IMR-90 (cell line): ENCODE data around the gene OR10Z1.

Experiments
- BHLHE40 ChIP-seq: fragments of 150-350 bp; IDR thresholded peaks from 2 replicates; pipeline ENCODE4 v1.6.1; 2016; ENCODE audit warnings: mild to moderate bottlenecking, low read depth, low read length
- CEBPB ChIP-seq: IDR thresholded peaks from 2 replicates; pipeline ENCODE4 v1.6.1; 2012; ENCODE audit warnings: low read depth, low read length, improper control_type of control experiment
- CHD1 ChIP-seq: IDR thresholded peaks from 2 replicates; pipeline ENCODE4 v1.6.1; 2012; ENCODE audit warnings: low read depth, low read length, improper control_type of control experiment
- FOS ChIP-seq: fragments of 150-350 bp; IDR thresholded peaks from 2 replicates; pipeline ENCODE4 v1.6.1; 2016; ENCODE audit warnings: low read depth, low read length
- MAFK ChIP-seq: IDR thresholded peaks from 2 replicates; pipeline ENCODE4 v1.6.1; 2012; ENCODE audit warnings: low read depth, low read length, improper control_type of control experiment
- MAZ ChIP-seq: IDR thresholded peaks from 2 replicates; pipeline ENCODE4 v1.6.1; 2012; ENCODE audit warnings: low read depth, mild to moderate bottlenecking, low read length, improper control_type of control experiment, moderate library complexity, borderline replicate concordance
- MXI1 ChIP-seq: IDR thresholded peaks from 2 replicates; pipeline ENCODE4 v1.6.1; 2012; ENCODE audit warnings: low read depth, mild to moderate bottlenecking, low read length, moderate library complexity, borderline replicate concordance
- NFE2L2 ChIP-seq: fragments of 150-350 bp; IDR thresholded peaks from 2 replicates; pipeline ENCODE4 v1.6.1; 2016; ENCODE audit warnings: low read depth, mild to moderate bottlenecking, low read length
- POLR2A ChIP-seq: IDR thresholded peaks from 2 replicates; pipeline ENCODE4 v1.6.1; 2012; ENCODE audit warnings: mild to moderate bottlenecking, low read depth, low read length
- RAD21 ChIP-seq: IDR thresholded peaks from 2 replicates; pipeline ENCODE4 v1.6.1; 2012; ENCODE audit warnings: low read length, improper control_type of control experiment
- RCOR1 ChIP-seq: IDR thresholded peaks from 2 replicates; pipeline ENCODE4 v1.6.1; 2012; ENCODE audit warnings: mild to moderate bottlenecking, low read length, improper control_type of control experiment; ENCODE audit not compliant: insufficient replicate concordance
- TF ChIP-seq, protein P1 (sequence below): fragments of 150-350 bp; IDR thresholded peaks from 2 replicates; pipeline ENCODE4 v1.6.1; 2016; ENCODE audit warnings: low read depth, mild to moderate bottlenecking, low read length, moderate library complexity, borderline replicate concordance
- TF ChIP-seq, protein P2 (sequence below): conservative IDR thresholded peaks from 2 replicates; pipeline ENCODE4 v1.5.1; 2012; ENCODE audit warnings: mild to moderate bottlenecking, low read depth, low read length, improper control_type of control experiment
- TF ChIP-seq, protein P3 (sequence below): fragments of 150-350 bp; IDR thresholded peaks from 2 replicates; pipeline ENCODE4 v1.6.1; 2017; ENCODE audit warnings: mild to moderate bottlenecking, antibody characterized with exemption, low read length, low read depth

DNA sequence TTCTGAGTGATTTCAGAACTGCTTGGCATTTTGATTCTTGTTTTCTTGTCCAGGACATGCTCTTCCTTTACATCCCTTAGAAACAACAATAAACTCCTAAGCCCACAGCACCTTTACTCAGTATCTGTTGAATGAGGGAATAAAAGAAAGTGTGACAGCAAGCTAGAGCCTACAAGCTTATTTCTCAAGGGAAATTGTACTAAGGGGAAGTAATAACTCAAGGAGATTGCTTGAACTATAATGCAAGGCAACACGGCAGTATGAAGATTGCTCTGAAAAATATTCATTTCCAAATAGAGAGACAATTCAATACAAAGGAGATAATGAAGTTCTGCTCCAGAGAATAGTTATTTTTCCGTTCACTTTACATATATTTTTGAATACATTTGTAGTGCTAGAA is 41.2 kb upstream of the OR10Z1 start:
- TF ChIP-seq, protein P1, sequence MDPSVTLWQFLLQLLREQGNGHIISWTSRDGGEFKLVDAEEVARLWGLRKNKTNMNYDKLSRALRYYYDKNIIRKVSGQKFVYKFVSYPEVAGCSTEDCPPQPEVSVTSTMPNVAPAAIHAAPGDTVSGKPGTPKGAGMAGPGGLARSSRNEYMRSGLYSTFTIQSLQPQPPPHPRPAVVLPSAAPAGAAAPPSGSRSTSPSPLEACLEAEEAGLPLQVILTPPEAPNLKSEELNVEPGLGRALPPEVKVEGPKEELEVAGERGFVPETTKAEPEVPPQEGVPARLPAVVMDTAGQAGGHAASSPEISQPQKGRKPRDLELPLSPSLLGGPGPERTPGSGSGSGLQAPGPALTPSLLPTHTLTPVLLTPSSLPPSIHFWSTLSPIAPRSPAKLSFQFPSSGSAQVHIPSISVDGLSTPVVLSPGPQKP: no peak
- TF ChIP-seq POLR2A: no peak
- no peak for TF ChIP-seq NFE2L2
- TF ChIP-seq, protein P2, sequence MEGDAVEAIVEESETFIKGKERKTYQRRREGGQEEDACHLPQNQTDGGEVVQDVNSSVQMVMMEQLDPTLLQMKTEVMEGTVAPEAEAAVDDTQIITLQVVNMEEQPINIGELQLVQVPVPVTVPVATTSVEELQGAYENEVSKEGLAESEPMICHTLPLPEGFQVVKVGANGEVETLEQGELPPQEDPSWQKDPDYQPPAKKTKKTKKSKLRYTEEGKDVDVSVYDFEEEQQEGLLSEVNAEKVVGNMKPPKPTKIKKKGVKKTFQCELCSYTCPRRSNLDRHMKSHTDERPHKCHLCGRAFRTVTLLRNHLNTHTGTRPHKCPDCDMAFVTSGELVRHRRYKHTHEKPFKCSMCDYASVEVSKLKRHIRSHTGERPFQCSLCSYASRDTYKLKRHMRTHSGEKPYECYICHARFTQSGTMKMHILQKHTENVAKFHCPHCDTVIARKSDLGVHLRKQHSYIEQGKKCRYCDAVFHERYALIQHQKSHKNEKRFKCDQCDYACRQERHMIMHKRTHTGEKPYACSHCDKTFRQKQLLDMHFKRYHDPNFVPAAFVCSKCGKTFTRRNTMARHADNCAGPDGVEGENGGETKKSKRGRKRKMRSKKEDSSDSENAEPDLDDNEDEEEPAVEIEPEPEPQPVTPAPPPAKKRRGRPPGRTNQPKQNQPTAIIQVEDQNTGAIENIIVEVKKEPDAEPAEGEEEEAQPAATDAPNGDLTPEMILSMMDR: no peak
- TF ChIP-seq BHLHE40: no peak
- TF ChIP-seq CHD1: no peak
- no peak for TF ChIP-seq RCOR1
- TF ChIP-seq MXI1: no peak
- no peak for TF ChIP-seq RAD21
- no peak for TF ChIP-seq MAFK
- TF ChIP-seq, protein P3, sequence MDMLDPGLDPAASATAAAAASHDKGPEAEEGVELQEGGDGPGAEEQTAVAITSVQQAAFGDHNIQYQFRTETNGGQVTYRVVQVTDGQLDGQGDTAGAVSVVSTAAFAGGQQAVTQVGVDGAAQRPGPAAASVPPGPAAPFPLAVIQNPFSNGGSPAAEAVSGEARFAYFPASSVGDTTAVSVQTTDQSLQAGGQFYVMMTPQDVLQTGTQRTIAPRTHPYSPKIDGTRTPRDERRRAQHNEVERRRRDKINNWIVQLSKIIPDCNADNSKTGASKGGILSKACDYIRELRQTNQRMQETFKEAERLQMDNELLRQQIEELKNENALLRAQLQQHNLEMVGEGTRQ: no peak
- TF ChIP-seq MAZ: no peak
- no peak for TF ChIP-seq CEBPB
- TF ChIP-seq FOS: no peak
